Measurements from ENCODE around the gene MRPS26. TPM values are rescaled to one million over a fixed set of nuclear protein-coding genes. Genes with fewer than 3 reads are reported as not detected.
A peak's percentile ranks its signal among the peaks of the same experiment; 100 is the strongest.
"Not testable (repeated sequence)": the region's sequence is repeated elsewhere in the genome, so short reads cannot be mapped to it uniquely, and the experiment has no call there.

The MRPS26 gene
- total and polyA plus RNA-seq, 2 of the 13 experiments (the other 11 are each of a cell fraction or from before 2014, with no cell fraction given) = 89.8 to 187 TPM

DNA sequence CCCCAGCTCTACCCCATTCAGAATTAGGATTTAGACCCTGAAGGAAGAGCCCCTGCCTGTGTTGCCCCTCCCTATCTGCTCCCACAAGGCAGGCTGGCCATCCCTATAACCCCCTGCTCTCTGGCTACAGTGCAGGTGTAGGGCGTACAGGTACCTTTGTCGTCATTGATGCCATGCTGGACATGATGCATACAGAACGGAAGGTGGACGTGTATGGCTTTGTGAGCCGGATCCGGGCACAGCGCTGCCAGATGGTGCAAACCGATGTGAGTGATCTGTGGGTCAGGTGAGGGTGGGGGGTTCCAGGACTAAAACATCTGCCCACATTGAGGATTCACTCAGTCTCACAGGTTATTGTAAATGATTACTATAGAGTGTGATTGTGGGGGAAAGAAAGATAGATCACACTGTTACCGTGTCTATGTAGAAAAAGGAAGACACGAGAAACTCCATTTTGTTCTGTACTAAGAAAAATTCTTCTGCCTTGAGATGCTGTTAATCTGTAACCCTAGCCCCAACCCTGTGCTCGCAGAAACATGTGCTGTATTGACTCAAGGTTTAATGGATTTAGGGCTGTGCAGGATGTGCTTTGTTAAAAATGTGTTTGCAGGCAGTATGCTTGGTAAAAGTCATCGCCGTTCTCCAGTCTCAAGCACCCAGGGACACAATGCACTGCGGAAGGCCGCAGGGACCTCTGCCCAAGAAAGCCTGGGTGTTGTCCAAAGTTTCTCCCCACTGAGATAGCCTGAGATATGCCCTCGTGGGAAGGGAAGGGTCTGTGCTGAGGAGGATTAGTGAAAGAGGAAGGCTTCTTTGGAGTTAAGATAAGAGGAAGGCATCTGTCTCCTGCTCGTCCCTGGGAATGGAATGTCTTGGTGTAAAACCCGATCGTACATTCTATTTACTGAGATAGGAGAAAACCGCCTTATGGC, 23.0 kb upstream of the MRPS26 start (continued):
- TF ChIP-seq, protein P1, sequence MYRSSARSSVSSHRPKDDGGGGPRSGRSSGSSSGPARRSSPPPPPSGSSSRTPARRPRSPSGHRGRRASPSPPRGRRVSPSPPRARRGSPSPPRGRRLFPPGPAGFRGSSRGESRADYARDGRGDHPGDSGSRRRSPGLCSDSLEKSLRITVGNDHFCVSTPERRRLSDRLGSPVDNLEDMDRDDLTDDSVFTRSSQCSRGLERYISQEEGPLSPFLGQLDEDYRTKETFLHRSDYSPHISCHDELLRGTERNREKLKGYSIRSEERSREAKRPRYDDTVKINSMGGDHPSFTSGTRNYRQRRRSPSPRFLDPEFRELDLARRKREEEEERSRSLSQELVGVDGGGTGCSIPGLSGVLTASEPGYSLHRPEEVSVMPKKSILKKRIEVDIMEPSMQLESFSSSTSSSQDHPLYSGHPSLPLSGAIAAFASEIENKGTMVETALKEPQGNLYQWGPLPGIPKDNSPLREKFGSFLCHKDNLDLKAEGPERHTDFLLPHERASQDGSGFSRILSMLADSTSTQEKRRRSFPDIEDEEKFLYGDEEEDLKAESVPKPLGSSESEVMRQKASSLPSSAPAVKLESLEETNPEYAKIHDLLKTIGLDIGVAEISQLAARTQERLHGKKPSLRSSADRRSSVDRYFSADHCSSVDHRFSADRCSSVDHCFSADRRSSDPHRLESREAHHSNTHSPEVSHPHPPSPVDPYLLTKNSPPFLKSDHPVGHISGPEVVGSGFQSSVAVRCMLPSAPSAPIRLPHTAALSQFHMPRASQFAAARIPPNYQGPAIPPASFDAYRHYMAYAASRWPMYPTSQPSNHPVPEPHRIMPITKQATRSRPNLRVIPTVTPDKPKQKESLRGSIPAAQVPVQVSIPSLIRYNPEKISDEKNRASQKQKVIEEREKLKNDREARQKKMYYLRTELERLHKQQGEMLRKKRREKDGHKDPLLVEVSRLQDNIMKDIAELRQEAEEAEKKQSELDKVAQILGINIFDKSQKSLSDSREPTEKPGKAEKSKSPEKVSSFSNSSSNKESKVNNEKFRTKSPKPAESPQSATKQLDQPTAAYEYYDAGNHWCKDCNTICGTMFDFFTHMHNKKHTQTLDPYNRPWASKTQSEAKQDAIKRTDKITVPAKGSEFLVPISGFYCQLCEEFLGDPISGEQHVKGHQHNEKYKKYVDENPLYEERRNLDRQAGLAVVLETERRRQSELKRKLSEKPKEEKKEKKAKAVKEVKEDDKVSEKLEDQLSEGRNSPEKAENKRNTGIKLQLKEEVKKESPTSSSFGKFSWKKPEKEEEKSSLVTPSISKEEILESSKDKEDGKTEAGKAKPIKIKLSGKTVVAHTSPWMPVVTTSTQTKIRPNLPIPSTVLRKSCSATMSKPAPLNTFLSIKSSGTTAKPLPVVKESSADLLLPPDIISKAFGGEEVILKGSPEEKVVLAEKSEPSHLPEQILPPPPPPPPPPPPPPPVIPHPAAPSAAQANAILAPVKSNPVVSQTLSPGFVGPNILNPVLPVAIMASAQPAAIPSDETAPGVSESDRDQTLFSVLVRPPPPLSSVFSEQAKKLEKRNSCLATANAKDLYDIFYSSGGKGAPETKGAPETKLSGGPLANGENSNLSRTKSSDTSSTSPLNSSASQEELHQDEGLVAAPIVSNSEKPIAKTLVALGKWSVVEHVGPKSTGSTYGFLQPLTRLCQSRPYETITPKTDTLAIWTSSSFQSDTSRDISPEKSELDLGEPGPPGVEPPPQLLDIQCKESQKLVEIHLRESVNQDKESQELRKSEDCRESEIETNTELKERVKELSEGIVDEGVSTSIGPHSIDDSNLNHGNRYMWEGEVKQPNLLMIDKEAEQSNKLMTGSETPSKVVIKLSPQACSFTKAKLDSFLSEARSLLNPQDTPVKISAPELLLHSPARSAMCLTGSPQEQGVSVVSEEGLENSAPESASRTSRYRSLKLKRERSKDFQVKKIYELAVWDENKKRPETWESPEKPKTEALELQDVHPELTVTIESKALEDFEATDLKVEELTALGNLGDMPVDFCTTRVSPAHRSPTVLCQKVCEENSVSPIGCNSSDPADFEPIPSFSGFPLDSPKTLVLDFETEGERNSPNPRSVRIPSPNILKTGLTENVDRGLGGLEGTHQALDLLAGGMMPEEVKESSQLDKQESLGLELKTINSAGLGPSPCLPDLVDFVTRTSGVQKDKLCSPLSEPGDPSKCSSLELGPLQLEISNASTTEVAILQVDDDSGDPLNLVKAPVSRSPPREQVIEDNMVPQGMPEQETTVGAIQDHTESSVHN (CRISPR knock-in tag; IDR thresholded peaks at IDR 0.05) = peak; percentile 26; the same call in 1 of the 2 replicates
- TF ChIP-seq MTA1 (CRISPR knock-in tag; IDR thresholded peaks at IDR 0.05; ENCODE audit: borderline replicate concordance) = peak; percentile 20; the same call in 1 of the 2 replicates
- TF ChIP-seq, protein P2, sequence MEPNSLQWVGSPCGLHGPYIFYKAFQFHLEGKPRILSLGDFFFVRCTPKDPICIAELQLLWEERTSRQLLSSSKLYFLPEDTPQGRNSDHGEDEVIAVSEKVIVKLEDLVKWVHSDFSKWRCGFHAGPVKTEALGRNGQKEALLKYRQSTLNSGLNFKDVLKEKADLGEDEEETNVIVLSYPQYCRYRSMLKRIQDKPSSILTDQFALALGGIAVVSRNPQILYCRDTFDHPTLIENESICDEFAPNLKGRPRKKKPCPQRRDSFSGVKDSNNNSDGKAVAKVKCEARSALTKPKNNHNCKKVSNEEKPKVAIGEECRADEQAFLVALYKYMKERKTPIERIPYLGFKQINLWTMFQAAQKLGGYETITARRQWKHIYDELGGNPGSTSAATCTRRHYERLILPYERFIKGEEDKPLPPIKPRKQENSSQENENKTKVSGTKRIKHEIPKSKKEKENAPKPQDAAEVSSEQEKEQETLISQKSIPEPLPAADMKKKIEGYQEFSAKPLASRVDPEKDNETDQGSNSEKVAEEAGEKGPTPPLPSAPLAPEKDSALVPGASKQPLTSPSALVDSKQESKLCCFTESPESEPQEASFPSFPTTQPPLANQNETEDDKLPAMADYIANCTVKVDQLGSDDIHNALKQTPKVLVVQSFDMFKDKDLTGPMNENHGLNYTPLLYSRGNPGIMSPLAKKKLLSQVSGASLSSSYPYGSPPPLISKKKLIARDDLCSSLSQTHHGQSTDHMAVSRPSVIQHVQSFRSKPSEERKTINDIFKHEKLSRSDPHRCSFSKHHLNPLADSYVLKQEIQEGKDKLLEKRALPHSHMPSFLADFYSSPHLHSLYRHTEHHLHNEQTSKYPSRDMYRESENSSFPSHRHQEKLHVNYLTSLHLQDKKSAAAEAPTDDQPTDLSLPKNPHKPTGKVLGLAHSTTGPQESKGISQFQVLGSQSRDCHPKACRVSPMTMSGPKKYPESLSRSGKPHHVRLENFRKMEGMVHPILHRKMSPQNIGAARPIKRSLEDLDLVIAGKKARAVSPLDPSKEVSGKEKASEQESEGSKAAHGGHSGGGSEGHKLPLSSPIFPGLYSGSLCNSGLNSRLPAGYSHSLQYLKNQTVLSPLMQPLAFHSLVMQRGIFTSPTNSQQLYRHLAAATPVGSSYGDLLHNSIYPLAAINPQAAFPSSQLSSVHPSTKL (CRISPR knock-in tag; IDR thresholded peaks at IDR 0.05) = peak; percentile 51; the same call in 1 of the 2 replicates
- TF ChIP-seq, protein P3, sequence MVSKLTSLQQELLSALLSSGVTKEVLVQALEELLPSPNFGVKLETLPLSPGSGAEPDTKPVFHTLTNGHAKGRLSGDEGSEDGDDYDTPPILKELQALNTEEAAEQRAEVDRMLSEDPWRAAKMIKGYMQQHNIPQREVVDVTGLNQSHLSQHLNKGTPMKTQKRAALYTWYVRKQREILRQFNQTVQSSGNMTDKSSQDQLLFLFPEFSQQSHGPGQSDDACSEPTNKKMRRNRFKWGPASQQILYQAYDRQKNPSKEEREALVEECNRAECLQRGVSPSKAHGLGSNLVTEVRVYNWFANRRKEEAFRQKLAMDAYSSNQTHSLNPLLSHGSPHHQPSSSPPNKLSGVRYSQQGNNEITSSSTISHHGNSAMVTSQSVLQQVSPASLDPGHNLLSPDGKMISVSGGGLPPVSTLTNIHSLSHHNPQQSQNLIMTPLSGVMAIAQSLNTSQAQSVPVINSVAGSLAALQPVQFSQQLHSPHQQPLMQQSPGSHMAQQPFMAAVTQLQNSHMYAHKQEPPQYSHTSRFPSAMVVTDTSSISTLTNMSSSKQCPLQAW (CRISPR knock-in tag; IDR thresholded peaks at IDR 0.05) = peak; percentile 80; the same call in 1 of the 2 replicates
- TF ChIP-seq TBX2 (CRISPR knock-in tag; IDR thresholded peaks at IDR 0.05; ENCODE audit: borderline replicate concordance) = peak; percentile 8; the same call in 1 of the 2 replicates
- TF ChIP-seq MYC (CRISPR knock-in tag; IDR thresholded peaks at IDR 0.05; ENCODE audit: borderline replicate concordance) = peak; percentile 25; the same call in 1 of the 2 replicates
- not testable (repeated sequence) for TF ChIP-seq SOX13 (IDR thresholded peaks at IDR 0.05)
- TF ChIP-seq SOX13 (CRISPR knock-in tag; conservative IDR thresholded peaks at IDR 0.05 in 1 of 2, IDR thresholded peaks at IDR 0.05 in 1 of 2) = peak in 1 of 2 experiments; percentile 48; a peak in 1 of 4 replicates
